Breast epithelium (tissue), 3 donors: Measurements from ENCODE around the gene KIF26B.

Experiments used
- POLR2A ChIP-seq: fragments of 450-650 bp; IDR thresholded peaks from one replicate; pipeline ENCODE4 v1.6.1; 2016; ENCODE audit warnings: antibody characterized with exemption, mild to moderate bottlenecking, moderate library complexity
- POLR2AphosphoS5 ChIP-seq, 3 donors: sonication (generic); formaldehyde crosslinking; IDR thresholded peaks; one replicate each; pipeline ENCODE4 v1.6.1; 2017; ENCODE audit warnings: antibody characterized with exemption in 3 of 3
- TF ChIP-seq, protein P1 (sequence below), 3 donors: fragments of 450-650 bp; IDR thresholded peaks; one replicate each; pipeline ENCODE4 v1.5.1; 2016 to 2017; ENCODE audit warnings: antibody characterized with exemption in 3 of 3, mild to moderate bottlenecking in 3 of 3, moderate library complexity in 3 of 3

DNA sequence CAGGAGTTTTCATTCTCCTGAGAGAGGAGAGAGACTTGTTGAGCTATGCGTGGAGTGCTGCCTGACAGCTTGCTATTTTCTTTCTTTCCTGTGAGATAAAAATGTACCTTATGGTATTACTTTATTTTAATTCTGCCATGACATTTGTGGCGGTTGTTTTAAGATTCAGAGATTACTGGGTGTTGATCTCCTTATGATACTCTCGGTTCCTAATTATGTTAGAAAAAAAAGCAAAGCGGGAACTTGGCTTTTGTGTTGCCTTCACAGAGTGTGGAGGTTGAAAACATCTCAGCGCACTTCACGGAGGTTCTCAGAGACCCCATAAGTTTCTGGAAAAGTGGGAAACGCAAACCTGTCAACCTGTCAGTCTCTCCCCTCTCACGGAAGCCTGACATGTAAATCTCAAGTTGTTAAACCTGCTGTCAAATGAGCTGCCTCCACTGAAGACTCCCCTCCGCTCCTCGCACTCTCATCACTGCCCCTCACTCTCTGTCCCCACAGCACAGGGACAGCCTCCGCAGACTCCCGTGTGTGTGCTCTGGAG lies 405.6 kb downstream of the KIF26B start:
- TF ChIP-seq POLR2AphosphoS5 (IDR thresholded peaks at IDR 0.05) (no peak), POLR2A (no peak)
- TF ChIP-seq, protein P1, sequence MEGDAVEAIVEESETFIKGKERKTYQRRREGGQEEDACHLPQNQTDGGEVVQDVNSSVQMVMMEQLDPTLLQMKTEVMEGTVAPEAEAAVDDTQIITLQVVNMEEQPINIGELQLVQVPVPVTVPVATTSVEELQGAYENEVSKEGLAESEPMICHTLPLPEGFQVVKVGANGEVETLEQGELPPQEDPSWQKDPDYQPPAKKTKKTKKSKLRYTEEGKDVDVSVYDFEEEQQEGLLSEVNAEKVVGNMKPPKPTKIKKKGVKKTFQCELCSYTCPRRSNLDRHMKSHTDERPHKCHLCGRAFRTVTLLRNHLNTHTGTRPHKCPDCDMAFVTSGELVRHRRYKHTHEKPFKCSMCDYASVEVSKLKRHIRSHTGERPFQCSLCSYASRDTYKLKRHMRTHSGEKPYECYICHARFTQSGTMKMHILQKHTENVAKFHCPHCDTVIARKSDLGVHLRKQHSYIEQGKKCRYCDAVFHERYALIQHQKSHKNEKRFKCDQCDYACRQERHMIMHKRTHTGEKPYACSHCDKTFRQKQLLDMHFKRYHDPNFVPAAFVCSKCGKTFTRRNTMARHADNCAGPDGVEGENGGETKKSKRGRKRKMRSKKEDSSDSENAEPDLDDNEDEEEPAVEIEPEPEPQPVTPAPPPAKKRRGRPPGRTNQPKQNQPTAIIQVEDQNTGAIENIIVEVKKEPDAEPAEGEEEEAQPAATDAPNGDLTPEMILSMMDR (IDR thresholded peaks at IDR 0.05), result no peak
